ENCODE data around the gene ACOT7.
"Not testable (repeated sequence)": the region's sequence is repeated elsewhere in the genome, so short reads cannot be mapped to it uniquely, and the experiment has no call there.

Gene ACOT7

GRCh38 chr1:6393400-6394187 is at the start of gene ACOT7:
TSS of gene ACOT7 (minus strand) at chr1:6393767. CDS start at chr1:6393399, 368 bp downstream.
- FAIRE-seq = no peak

- no peak for FAIRE-seq
These were observed 48.0 kb upstream of the ACOT7 start for GRCh38 chr1:6441586-6441985.

DNA sequence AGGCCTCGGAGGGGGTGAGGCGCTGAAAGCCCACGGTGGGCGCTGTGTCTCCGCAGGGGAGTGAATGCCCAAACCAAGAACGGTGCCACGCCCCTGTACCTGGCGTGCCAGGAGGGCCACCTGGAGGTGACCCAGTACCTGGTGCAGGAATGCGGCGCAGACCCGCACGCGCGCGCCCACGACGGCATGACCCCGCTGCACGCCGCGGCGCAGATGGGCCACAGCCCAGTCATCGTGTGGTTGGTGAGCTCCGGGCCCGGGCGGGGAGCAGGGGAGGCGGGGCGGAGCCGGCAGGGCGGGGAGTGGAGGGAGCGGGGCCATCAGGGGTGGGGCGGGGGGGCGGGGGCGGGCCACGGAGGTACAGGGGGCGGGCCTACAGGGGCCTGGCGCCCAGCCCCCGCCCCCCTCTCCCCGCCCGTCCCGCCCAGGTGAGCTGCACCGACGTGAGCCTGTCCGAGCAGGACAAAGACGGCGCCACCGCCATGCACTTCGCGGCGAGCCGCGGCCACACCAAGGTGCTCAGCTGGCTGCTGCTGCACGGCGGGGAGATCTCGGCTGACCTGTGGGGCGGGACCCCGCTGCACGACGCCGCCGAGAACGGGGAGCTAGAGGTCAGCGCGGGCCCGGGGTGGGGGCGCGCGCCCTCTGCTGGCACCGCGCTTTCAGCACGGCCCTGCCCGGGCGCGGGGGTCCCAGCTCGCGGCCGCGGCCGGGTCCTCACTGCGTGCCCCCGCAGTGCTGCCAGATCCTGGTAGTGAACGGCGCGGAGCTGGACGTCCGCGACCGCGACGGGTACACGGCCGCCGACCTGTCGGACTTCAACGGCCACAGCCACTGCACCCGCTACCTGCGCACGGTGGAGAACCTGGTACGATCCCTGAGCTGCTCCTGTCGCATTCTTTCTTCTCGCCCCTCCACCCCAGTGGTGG is 46.9 kb upstream of the ACOT7 start:
- no peak for FAIRE-seq

- no peak for FAIRE-seq
These were observed 44.5 kb upstream of the ACOT7 start for GRCh38 chr1:6438047-6438525.

DNA sequence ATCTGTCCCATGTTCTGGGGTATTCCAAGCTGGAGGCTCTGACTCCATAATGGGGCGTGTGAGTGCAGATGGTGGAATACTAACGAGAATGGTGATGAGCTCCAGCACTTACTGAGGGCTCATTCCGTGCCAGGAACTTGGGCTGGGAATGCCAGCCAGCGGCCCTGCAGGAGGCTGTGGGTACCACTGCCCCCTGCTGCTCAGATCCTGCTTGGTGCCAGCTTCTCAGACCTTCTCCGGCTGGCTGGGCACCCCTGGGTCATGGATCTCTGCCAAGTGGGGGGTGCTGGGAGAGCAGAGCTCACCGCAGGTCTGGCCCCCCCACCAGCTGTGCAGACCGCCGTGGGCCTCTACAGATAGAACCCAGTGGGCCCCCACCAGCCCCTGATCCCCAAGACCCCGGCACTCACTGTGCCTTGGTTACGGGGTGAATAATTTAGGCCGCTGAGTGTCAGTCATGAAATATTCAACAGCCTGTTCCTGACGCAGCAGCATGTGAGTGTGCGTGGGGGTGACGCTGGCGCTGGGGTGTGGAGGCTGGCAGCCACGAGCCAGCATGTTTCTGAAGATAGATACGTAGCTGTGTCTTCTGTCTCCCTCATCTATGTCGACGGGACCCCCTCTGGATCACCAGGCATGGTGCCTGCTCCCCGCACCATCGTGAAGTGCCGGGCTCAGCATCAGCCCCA is 43.6 kb upstream of the ACOT7 start:
- FAIRE-seq = not testable (repeated sequence)

DNA sequence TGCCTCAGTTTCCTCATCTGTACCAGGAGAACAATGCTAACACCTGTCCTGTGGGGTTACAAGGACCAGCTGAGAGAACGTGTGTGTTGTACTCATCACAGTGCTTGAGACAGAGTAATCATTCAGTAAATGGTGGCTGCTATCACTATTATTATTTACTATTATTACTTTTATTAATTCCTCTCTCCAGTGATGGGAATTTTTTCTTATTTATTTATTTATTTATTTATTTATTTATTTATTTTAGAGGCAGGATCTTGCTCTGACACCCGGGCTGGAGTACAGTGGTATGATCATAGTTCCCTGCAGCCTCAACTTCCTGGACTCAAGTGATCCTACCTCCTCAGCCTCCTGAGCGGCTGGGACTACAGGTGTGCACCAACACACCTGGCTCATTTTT is 42.7 kb upstream of the ACOT7 start:
- not testable (repeated sequence) for FAIRE-seq

- FAIRE-seq = no peak
These were observed 42.0 kb upstream of the ACOT7 start for GRCh38 chr1:6435547-6435946.

GRCh38 chr1:6435129-6435528 is 41.6 kb upstream of the ACOT7 start:
- no peak for FAIRE-seq

DNA sequence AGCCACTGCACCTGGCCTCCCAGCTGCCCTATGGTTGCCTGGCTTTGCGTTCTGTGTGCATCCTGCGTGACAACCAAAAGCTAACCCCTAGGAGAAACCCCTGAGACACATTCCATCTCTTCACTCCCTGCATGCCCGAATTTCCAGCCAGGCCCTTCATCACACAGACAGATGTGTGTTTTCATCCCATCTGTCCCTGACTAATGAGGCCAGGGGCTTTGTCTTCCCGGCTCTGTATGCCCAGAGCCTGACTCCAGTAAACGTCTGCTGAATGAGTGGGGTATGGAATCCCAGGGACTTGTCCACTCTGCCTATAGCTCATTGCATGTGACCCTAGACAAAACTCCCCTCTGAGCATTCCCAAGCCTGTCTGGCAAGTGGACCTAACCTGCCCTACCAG is 40.6 kb upstream of the ACOT7 start:
- no peak for FAIRE-seq

DNA sequence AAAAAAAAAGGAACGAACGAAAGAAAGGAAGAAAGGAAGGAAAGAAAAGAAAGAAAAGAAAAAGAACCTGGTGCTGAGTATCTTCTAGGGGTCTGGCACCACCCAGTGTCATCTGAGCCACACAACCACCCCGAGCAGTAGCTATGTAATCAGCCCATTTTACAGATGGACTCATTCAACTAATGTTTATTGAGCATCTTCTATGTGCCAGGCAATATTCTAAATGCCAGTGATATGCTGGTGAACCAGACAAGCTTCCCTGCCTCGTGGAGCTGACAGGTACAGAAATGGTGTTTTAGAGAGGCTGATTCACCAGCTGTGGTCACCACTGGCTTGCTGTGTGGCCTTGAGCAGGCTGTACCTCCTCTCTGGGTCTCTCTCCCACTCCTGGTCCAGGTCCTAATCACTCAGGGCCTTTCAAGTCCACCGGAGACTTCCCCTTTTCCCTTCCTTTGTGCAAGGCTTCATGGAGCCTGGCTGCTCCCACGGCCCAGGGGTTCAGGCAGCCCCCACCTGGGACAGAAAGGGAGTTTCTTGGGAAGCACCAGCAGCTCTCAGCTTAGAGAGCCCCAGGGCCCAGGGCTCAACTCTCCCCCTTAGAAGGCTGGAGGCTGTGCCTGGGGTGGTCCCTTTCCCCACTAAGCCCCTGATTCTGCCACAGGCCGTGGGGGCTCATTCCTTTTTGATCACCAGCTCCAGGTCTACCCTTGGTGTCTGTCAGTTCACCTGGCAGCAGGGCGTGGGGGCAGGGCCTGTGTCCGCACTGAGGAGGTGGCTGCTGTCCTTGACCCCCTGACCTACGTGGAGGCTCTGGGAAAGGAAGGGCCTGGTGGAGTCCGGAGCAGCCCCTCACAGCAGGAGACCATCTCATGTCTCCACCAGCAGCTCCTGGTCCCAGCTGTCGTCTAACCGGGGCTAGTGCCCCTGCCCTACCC is 38.3 kb upstream of the ACOT7 start:
- FAIRE-seq = not testable (repeated sequence)

GRCh38 chr1:6429660-6430411 is 36.3 kb upstream of the ACOT7 start:
- not testable (repeated sequence) for FAIRE-seq

- FAIRE-seq = not testable (repeated sequence)
These were observed 34.9 kb upstream of the ACOT7 start for GRCh38 chr1:6428453-6428852.

GRCh38 chr1:6427441-6428390 is 34.1 kb upstream of the ACOT7 start:
- no peak for FAIRE-seq

DNA sequence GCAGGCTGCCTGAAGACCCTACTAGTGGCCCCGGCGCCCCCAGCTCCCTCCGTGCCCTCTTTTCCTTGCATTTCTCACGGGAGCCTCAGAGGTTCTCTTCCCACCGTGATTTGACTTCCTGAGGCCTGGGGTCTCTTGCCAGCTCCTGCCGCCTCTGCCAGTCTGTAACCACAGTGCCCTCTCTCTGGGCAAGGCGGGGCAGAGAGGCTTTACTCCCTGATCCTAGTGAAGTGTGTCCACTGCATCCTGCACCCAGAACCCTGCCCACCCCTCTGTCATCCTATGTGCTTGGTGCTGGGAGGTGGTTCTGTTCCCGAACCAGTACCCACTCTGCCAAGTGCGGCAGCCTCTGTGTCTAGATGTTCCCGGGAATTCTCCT is 33.4 kb upstream of the ACOT7 start:
- FAIRE-seq = no peak

- no peak for FAIRE-seq
These were observed 32.9 kb upstream of the ACOT7 start for GRCh38 chr1:6426277-6426971.

DNA sequence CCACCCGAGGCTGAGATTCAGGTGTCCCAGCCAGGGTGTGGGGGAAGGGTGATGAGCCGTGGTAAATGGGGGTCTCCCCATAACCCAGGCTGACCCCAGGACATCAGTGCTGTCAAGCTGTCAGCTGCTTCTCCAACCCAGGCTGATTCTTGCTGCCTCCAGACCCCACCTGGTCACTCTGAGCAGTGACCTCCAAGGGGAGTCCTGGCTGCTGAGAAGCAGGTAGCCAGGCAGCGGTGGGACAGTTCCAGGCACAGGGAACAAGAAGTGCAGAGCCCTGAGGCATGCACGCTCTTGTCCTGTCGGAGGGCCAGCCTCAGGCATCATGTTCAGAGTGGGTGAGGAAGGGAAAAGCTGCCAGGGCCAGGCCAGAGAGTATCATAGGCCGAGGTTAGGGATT is 32.1 kb upstream of the ACOT7 start:
- FAIRE-seq = no peak

DNA sequence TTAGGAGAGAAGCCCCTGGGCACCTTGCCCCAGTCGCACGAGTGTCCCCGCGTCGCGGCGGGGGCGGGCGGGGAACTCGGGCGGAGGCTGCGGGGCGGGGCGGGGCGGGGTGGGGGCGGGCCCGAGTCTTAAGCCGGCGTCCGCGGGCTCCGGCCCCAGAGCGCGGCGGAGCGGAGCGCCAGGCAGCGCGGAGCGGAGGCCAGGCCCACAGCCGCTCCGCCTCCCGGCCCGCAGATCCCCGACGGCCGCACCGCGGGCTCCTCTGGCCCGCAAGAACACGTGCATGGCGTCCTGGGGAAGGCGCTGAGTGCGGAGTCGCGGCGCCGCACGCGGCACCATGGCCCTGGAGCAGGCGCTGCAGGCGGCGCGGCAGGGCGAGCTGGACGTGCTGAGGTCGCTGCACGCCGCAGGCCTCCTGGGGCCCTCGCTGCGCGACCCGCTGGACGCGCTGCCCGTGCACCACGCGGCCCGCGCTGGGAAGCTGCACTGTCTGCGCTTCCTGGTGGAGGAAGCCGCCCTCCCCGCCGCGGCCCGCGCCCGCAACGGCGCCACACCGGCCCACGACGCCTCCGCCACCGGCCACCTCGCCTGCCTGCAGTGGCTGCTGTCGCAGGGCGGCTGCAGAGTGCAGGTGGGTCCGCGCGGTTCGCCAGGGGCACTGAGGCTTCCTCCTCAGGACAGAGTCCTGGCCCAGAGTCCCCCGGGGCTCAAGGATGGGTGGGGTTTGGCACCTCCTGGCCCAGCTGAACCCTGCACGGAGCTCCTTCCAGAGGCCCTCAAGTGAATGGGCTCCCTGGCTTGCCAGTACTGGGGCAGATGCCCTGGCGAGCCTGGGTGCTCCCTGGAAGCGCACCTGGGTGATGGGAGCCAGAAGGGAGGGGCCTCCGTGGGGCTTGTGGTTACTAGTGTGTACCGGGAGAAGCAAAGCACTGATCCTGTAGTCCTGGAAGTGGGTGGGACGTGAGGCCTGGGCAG is 31.3 kb upstream of the ACOT7 start, which contains the start of gene ESPN:
Gene ESPN (plus strand): TSS at position 158 of the 975 bp plus-strand sequence. CDS start 180 bp downstream, at position 338.
- FAIRE-seq = no peak

Measured in colon (tissue), 2 donors.